ENCODE measurements around the gene DNAI1. TPM values are rescaled to one million over a fixed set of nuclear protein-coding genes. Genes with fewer than 3 reads are reported as not detected.

Gene DNAI1
- total and polyA plus RNA-seq, 2 of the 13 experiments (the other 11 are each of a cell fraction or from before 2014, with no cell fraction given): not detected

DNA sequence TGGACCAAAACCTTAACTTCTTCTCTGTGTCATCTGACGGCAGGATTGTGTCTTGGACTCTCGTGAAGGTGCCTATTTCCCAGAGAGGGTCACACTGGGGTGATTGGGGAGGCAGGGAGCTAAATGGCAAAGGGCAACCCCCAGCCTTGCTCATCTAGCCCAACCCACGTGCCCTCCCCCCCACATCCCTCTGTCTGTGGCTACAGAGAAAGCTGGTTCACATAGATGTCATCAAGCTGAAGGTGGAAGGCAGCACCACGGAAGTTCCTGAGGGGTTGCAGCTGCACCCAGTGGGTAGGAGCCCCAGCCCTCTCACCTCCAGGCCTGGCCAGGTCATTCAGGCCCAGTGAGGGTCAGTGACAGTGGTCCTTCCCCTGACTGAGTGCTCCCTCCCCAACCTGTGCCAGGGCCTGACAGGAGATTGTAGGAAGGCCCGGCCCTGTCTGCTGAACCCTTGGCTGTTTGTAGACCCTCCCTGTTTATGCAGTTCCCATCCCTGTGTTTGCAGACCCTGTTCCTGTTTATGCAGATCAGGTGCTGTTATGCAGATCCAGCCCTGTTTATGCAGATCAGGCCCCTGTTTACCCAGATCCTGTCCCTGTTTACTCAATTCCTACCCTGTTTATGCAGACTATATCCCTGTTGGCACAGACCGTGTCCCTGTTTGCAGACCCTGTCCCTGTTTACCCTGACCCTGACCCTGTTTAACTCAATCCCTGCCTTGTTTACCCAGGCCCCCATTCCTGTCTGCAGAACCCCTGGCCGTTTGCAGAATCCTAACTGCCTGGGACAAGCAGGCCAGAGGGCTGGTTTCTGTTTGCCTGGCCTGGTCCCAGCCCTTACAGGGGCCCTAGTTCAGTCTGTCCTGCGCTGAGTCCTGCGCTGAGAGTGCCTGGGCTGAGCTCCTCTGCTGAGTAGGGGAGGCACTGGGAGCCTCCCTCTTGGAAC is 53.8 kb downstream of the DNAI1 start (continued):
- TF ChIP-seq ZFX (CRISPR knock-in tag; IDR thresholded peaks at IDR 0.05; ENCODE audit: low read depth): 0 out of 2 replicates have a peak, but pooled peaks have one; percentile 30
- no peak for TF ChIP-seq ZNF749 (CRISPR knock-in tag; IDR thresholded peaks at IDR 0.05; ENCODE audit: borderline replicate concordance)
- TF ChIP-seq ATAD3A (CRISPR knock-in tag; IDR thresholded peaks at IDR 0.05): no peak
- TF ChIP-seq SOX6 (IDR thresholded peaks at IDR 0.05): no peak
- TF ChIP-seq SOX6 (CRISPR knock-in tag; IDR thresholded peaks at IDR 0.05): peak; percentile 85
- TF ChIP-seq FOXO1 (CRISPR knock-in tag; IDR thresholded peaks at IDR 0.05): peak; percentile 84; the same call in 1 of the 2 replicates
- TF ChIP-seq ZNF839 (CRISPR knock-in tag; IDR thresholded peaks at IDR 0.05; ENCODE audit: borderline replicate concordance): no peak
- TF ChIP-seq HDAC2 (CRISPR knock-in tag; IDR thresholded peaks at IDR 0.05): peak; percentile 73
- 0 out of 2 replicates have a peak, but pooled peaks have one; percentile 15 for TF ChIP-seq SP5 (CRISPR knock-in tag; IDR thresholded peaks at IDR 0.05; ENCODE audit: borderline replicate concordance, low read depth)
- TF ChIP-seq BHLHE40 (IDR thresholded peaks at IDR 0.05; ENCODE audit: low read length): 0 out of 2 replicates have a peak, but pooled peaks have one; percentile 16
- TF ChIP-seq PLRG1 (conservative IDR thresholded peaks at IDR 0.05): no peak
- TF ChIP-seq AHR (CRISPR knock-in tag; IDR thresholded peaks at IDR 0.05): 0 out of 2 replicates have a peak, but pooled peaks have one; percentile 44
- peak; percentile 83 for TF ChIP-seq HDAC1 (CRISPR knock-in tag; IDR thresholded peaks at IDR 0.05)
- TF ChIP-seq HNF4A (CRISPR knock-in tag; IDR thresholded peaks at IDR 0.05): peak; percentile 60
- peak; percentile 90; the same call in 1 of the 2 replicates for TF ChIP-seq ZBTB7A (CRISPR knock-in tag; IDR thresholded peaks at IDR 0.05)
- TF ChIP-seq, protein P1, sequence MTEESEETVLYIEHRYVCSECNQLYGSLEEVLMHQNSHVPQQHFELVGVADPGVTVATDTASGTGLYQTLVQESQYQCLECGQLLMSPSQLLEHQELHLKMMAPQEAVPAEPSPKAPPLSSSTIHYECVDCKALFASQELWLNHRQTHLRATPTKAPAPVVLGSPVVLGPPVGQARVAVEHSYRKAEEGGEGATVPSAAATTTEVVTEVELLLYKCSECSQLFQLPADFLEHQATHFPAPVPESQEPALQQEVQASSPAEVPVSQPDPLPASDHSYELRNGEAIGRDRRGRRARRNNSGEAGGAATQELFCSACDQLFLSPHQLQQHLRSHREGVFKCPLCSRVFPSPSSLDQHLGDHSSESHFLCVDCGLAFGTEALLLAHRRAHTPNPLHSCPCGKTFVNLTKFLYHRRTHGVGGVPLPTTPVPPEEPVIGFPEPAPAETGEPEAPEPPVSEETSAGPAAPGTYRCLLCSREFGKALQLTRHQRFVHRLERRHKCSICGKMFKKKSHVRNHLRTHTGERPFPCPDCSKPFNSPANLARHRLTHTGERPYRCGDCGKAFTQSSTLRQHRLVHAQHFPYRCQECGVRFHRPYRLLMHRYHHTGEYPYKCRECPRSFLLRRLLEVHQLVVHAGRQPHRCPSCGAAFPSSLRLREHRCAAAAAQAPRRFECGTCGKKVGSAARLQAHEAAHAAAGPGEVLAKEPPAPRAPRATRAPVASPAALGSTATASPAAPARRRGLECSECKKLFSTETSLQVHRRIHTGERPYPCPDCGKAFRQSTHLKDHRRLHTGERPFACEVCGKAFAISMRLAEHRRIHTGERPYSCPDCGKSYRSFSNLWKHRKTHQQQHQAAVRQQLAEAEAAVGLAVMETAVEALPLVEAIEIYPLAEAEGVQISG (CRISPR knock-in tag; IDR thresholded peaks at IDR 0.05): peak; percentile 49; the same call in 1 of the 2 replicates
- TF ChIP-seq FOXA3 (CRISPR knock-in tag; IDR thresholded peaks at IDR 0.05): peak; percentile 94
- TF ChIP-seq FOXK1 (CRISPR knock-in tag; IDR thresholded peaks at IDR 0.05; ENCODE audit: borderline replicate concordance, low read depth): peak; percentile 74; the same call in 1 of the 2 replicates
- no peak for TF ChIP-seq SNAI1 (CRISPR knock-in tag; IDR thresholded peaks at IDR 0.05; ENCODE audit: borderline replicate concordance)
- TF ChIP-seq NFKB2 (CRISPR knock-in tag; IDR thresholded peaks at IDR 0.05; ENCODE audit: borderline replicate concordance): no peak
- TF ChIP-seq, protein P2, sequence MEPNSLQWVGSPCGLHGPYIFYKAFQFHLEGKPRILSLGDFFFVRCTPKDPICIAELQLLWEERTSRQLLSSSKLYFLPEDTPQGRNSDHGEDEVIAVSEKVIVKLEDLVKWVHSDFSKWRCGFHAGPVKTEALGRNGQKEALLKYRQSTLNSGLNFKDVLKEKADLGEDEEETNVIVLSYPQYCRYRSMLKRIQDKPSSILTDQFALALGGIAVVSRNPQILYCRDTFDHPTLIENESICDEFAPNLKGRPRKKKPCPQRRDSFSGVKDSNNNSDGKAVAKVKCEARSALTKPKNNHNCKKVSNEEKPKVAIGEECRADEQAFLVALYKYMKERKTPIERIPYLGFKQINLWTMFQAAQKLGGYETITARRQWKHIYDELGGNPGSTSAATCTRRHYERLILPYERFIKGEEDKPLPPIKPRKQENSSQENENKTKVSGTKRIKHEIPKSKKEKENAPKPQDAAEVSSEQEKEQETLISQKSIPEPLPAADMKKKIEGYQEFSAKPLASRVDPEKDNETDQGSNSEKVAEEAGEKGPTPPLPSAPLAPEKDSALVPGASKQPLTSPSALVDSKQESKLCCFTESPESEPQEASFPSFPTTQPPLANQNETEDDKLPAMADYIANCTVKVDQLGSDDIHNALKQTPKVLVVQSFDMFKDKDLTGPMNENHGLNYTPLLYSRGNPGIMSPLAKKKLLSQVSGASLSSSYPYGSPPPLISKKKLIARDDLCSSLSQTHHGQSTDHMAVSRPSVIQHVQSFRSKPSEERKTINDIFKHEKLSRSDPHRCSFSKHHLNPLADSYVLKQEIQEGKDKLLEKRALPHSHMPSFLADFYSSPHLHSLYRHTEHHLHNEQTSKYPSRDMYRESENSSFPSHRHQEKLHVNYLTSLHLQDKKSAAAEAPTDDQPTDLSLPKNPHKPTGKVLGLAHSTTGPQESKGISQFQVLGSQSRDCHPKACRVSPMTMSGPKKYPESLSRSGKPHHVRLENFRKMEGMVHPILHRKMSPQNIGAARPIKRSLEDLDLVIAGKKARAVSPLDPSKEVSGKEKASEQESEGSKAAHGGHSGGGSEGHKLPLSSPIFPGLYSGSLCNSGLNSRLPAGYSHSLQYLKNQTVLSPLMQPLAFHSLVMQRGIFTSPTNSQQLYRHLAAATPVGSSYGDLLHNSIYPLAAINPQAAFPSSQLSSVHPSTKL (CRISPR knock-in tag; IDR thresholded peaks at IDR 0.05): peak; percentile 42

Data from HepG2 (cell line).